OCI-LY7 (cell line): ENCODE data around the gene MYRIP.

Experiments
- CTCF ChIP-seq: fragments of 200-600 bp; sonication (generic); conservative IDR thresholded peaks from 2 replicates; pipeline ENCODE4 v1.5.1; 2014; ENCODE audit warnings: mild to moderate bottlenecking, antibody characterized with exemption, low read length, moderate library complexity, mixed read lengths
- EZH2phosphoT487 ChIP-seq: fragments of 200-600 bp; sonication (generic); IDR thresholded peaks from 2 replicates; pipeline ENCODE4 v1.6.1; 2018; ENCODE audit warnings: low read depth, borderline replicate concordance, mild to moderate bottlenecking, mixed run types, antibody characterized with exemption, low read length, moderate library complexity, mixed read lengths

- TF ChIP-seq CTCF (no peak), EZH2phosphoT487 (no peak)
Observed at GRCh38 chr3:40053663-40054062, 244.3 kb downstream of the MYRIP start.
